Activated CD4-positive, alpha-beta T cell treated with anti-CD3 and anti-CD28 coated beads for 1 hour (primary cell): ENCODE data around the gene PCDHA10.
"Not testable (repeated sequence)": the region's sequence is repeated elsewhere in the genome, so short reads cannot be mapped to it uniquely, and the experiment has no call there.

Experiments used
- DNase-seq: peaks from one replicate; pipeline ENCODE4 v3.0.0-alpha.2; 2020

Gene PCDHA10, protein sequence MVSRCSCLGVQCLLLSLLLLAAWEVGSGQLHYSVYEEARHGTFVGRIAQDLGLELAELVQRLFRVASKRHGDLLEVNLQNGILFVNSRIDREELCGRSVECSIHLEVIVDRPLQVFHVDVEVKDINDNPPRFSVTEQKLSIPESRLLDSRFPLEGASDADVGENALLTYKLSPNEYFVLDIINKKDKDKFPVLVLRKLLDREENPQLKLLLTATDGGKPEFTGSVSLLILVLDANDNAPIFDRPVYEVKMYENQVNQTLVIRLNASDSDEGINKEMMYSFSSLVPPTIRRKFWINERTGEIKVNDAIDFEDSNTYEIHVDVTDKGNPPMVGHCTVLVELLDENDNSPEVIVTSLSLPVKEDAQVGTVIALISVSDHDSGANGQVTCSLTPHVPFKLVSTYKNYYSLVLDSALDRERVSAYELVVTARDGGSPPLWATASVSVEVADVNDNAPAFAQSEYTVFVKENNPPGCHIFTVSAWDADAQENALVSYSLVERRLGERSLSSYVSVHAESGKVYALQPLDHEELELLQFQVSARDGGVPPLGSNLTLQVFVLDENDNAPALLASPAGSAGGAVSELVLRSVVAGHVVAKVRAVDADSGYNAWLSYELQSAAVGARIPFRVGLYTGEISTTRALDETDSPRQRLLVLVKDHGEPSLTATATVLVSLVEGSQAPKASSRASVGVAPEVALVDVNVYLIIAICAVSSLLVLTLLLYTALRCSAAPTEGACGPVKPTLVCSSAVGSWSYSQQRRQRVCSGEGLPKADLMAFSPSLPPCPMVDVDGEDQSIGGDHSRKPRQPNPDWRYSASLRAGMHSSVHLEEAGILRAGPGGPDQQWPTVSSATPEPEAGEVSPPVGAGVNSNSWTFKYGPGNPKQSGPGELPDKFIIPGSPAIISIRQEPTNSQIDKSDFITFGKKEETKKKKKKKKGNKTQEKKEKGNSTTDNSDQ

DNA sequence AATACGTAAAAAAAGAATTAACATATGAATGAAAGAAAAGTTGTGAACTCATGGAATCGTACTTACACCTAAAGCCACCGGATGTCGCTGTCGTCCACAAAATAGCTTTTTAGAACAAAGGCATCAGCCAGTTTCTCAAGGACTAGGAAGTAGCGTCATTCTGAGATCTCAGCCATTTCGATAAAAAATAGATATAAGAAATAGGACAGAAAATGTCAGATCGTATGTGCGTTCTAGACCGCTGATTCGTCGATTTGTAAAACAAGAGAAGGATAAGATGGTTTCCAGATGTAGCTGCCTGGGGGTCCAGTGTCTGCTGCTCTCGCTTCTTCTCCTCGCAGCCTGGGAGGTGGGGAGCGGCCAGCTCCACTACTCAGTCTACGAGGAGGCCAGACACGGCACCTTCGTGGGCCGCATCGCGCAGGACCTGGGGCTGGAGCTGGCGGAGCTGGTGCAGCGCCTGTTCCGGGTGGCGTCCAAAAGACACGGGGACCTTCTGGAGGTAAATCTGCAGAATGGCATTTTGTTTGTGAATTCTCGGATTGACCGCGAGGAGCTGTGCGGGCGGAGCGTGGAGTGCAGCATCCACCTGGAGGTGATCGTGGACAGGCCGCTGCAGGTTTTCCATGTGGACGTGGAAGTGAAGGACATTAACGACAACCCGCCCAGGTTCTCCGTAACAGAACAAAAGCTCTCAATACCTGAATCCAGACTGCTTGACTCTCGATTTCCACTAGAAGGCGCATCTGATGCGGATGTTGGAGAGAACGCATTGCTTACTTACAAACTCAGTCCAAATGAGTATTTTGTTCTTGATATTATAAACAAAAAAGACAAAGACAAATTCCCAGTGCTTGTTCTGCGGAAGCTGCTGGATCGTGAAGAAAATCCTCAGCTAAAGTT lies at the start of gene PCDHA10:
TSS of gene PCDHA10 (plus strand) at position 126 of the 903 bp plus-strand sequence. CDS start at position 278, 152 bp downstream.
- DNase-seq = no peak

DNA sequence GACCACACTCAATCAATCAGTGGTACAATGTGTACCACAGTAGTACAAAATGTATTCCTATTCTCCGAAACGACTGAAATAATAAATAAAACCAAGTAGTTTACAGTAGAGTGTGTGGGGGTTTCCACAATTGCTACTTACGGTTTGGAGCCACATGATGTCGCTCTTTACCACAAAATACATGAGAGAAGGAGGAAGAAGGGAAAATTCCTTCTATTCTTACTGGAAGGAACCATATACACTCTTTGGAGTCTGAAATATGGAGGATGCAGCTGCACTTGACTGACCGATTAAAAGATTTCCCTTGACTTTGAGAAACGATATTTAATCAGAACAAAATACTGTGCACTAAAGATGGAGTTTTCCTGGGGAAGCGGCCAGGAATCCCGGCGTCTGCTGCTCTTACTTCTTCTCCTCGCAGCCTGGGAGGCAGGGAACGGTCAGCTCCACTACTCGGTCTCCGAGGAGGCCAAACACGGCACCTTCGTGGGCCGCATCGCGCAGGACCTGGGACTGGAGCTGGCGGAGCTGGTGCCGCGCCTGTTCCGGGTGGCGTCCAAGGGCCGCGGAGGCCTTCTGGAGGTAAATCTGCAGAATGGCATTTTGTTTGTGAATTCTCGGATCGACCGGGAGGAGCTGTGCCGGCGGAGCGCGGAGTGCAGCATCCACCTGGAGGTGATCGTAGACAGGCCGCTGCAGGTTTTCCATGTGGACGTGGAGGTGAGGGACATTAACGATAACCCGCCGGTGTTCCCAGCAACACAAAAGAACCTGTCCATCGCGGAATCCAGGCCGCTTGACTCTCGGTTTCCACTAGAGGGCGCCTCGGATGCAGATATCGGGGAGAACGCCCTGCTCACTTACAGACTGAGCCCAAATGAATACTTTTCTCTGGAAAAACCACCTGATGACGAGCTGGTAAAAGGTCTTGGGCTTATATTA lies 48.6 kb upstream of the PCDHA10 start, which contains the start of gene PCDHA4:
TSS of gene PCDHA4 (plus strand) at position 235 of the 942 bp plus-strand sequence.
- DNase-seq = no peak

DNA sequence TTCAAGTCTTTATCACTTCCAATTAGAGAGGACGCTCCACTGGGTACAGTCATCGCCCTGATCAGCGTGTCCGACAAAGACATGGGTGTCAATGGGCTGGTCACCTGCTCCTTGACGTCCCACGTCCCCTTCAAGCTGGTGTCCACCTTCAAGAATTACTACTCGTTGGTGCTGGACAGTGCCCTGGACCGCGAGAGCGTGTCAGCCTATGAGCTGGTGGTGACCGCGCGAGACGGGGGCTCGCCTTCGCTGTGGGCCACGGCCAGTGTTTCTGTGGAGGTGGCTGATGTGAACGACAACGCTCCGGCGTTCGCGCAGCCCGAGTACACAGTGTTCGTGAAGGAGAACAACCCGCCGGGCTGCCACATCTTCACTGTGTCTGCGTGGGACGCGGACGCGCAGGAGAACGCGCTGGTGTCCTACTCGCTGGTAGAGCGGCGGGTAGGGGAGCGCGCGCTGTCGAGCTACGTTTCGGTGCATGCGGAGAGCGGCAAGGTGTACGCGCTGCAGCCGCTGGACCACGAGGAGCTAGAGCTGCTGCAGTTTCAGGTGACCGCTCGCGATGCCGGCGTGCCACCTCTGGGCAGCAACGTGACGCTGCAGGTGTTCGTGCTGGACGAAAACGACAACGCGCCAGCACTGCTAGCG lies 47.3 kb upstream of the PCDHA10 start:
- DNase-seq = not testable (repeated sequence)

DNA sequence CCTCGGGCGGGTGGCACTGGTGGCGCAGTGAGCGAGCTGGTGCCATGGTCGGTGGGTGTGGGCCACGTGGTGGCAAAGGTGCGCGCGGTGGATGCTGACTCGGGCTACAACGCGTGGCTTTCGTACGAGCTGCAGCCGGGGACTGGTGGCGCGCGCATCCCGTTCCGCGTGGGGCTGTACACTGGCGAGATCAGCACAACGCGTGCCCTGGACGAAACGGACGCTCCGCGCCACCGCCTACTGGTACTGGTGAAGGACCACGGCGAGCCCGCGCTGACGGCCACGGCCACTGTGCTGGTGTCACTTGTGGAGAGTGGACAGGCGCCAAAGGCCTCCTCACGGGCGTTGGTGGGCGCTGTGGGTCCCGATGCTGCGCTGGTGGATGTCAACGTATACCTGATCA lies 46.8 kb upstream of the PCDHA10 start:
- no peak for DNase-seq

DNA sequence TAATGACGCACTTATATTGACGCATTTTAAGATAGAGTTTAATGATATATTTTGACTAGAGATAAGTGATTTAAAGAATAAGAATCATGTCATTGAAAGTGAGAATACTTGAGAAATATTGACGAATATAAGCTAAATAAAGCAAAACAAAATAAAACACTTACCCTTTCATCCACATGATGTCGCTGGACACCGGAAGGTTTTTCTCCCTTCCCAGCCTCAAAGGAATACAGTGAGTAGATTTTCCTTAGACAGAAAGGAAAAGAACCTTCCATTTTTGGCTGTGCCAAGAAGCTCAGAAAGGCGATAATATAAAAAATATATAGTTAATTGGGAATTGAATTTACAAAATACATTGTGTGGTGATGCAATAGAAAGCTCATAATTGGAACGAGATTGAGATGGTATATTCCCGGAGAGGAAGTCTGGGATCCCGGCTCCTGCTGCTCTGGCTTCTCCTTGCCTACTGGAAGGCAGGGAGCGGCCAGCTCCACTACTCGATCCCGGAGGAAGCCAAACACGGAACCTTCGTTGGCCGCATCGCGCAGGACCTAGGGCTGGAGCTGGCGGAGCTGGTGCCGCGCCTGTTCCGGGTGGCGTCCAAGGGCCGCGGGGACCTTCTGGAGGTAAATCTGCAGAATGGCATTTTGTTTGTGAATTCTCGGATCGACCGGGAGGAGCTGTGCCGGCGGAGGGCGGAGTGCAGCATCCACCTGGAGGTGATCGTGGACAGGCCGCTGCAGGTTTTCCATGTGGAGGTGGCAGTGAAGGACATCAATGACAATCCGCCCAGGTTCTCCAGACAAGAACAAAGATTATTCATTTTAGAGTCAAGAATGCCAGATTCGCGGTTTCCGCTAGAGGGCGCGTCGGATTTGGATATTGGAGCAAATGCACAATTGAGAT lies 34.1 kb upstream of the PCDHA10 start, which contains the start of gene PCDHA5:
TSS of gene PCDHA5 (plus strand) at position 239 of the 906 bp plus-strand sequence.
- no peak for DNase-seq

DNA sequence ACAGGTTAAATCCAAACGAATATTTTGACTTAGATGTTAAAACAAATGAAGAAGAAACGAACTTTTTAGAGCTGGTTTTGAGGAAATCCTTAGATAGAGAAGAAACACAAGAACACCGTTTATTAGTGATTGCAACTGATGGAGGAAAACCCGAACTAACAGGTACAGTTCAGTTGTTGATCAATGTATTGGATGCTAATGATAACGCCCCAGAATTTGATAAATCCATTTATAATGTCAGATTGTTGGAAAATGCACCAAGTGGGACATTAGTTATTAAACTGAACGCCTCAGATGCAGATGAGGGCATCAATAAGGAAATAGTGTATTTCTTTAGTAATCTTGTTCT lies 33.4 kb upstream of the PCDHA10 start:
- DNase-seq = no peak

DNA sequence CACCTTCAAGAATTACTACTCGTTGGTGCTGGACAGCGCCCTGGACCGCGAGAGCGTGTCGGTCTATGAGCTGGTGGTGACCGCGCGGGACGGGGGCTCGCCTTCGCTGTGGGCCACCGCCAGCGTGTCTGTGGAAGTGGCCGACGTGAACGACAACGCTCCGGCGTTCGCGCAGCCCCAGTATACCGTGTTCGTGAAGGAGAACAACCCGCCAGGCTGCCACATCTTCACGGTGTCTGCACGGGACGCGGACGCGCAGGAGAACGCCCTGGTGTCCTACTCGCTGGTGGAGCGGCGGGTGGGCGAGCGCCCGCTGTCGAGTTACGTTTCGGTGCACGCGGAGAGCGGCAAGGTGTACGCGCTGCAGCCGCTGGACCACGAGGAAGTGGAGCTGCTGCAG lies 32.7 kb upstream of the PCDHA10 start:
- not testable (repeated sequence) for DNase-seq

DNA sequence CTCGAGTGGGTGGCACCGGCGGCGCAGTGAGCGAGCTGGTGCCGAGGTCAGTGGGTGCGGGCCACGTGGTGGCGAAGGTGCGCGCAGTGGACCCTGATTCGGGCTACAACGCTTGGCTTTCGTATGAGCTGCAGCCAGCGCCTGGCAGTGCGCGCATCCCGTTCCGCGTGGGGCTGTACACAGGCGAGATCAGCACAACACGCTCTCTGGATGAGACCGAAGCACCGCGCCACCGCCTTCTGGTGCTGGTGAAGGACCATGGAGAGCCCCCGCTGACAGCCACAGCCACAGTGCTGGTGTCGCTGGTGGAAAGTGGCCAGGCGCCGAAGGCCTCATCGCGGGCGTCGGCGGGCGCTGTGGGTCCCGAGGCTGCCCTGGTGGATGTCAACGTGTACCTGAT lies 32.2 kb upstream of the PCDHA10 start:
- no peak for DNase-seq

DNA sequence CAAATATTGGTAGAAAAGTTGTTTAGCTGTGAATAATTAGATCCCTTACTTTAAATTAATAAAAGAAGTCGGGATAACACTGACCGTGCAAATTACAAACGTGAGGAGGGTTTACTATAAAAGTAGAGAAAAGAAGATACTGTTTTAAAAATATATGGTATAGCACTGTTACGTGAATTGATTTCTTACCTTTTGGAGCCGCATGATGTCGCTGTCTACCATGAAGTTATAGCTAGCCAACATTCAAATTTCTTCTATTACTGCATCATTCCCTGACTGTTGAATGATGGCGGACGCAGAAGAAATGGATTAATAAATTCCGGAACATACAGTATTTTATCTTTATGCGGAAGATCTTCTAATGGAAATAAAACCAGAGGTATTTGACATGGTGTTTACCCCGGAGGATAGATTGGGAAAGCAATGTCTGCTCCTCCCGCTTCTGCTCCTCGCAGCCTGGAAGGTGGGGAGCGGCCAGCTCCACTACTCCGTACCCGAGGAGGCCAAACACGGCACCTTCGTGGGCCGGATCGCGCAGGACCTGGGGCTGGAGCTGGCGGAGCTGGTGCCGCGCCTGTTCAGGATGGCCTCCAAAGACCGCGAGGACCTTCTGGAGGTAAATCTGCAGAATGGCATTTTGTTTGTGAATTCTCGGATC lies 27.9 kb upstream of the PCDHA10 start, which contains the start of gene PCDHA6:
TSS of gene PCDHA6 (plus strand) at position 257 of the 658 bp plus-strand sequence. CDS start at position 389, 132 bp downstream.
- DNase-seq = no peak

DNA sequence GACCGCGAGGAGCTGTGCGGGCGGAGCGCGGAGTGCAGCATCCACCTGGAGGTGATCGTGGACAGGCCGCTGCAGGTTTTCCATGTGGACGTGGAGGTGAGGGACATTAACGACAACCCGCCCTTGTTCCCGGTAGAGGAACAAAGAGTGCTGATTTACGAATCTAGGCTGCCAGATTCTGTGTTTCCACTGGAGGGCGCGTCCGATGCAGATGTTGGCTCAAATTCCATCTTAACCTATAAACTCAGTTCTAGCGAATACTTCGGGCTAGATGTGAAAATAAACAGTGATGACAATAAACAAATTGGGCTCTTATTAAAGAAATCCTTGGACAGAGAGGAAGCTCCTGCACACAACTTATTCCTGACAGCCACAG lies 27.3 kb upstream of the PCDHA10 start:
- DNase-seq = no peak

DNA sequence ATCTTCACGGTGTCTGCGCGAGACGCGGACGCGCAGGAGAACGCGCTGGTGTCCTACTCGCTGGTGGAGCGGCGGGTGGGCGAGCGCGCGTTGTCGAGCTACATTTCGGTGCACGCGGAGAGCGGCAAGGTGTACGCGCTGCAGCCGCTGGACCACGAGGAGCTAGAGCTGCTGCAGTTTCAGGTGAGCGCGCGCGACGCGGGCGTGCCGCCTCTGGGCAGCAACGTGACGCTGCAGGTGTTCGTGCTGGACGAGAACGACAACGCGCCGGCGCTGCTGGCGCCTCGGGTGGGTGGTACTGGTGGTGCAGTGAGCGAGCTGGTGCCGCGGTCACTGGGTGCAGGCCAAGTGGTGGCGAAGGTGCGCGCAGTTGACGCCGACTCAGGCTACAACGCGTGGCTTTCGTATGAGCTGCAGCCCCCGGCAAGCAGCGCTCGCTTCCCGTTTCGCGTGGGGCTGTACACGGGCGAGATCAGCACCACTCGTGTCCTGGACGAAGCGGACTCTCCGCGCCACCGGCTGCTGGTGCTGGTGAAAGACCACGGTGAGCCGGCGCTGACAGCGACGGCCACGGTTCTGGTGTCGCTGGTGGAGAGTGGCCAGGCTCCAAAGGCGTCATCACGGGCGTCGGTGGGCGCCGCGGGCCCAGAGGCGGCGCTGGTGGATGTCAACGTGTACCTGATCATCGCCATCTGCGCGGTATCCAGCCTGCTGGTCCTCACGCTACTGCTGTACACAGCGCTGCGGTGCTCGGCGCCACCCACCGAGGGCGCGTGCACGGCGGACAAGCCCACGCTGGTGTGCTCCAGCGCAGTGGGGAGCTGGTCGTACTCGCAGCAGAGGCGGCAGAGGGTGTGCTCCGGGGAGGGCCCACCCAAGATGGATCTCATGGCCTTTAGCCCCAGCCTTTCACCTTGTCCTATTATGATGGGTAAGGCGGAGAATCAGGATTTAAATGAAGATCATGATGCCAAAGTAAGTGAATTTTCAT lies 25.9 kb upstream of the PCDHA10 start:
- DNase-seq = not testable (repeated sequence)

DNA sequence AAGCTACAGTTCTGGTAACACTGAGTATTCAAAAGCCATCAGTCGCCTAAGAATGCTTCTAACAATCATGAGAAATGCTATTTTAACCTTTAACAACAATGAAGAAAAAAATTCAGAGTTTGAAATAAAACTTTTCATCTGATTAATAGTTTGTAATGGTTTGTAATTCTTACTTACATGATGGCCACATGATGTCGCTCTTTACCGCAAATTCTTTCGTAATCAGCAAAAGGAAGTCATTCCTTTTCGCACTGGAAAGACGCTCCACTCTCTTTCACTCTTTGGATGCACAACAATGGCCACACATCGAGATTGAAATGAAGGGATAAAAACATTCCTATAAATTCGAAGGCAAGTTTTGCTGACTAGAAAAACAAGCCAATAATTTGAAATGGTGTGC lies 21.7 kb upstream of the PCDHA10 start, which contains the start of gene PCDHA7:
TSS of gene PCDHA7 (plus strand) at position 277 of the 400 bp plus-strand sequence. CDS start at position 392, 115 bp downstream.
- no peak for DNase-seq

DNA sequence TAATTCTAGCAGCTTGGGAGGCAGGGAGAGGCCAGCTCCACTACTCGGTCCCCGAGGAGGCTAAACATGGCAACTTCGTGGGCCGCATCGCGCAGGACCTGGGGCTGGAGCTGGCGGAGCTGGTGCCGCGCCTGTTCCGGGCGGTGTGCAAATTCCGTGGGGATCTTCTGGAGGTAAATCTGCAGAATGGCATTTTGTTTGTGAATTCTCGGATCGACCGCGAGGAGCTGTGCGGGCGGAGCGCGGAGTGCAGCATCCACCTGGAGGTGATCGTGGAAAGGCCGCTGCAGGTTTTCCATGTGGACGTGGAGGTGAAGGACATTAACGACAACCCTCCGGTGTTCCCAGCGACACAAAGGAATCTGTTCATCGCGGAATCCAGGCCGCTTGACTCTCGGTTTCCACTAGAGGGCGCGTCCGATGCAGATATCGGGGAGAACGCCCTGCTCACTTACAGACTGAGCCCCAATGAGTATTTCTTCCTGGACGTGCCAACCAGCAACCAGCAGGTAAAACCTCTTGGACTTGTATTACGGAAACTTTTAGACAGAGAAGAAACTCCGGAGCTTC lies 21.2 kb upstream of the PCDHA10 start:
- DNase-seq = not testable (repeated sequence)

DNA sequence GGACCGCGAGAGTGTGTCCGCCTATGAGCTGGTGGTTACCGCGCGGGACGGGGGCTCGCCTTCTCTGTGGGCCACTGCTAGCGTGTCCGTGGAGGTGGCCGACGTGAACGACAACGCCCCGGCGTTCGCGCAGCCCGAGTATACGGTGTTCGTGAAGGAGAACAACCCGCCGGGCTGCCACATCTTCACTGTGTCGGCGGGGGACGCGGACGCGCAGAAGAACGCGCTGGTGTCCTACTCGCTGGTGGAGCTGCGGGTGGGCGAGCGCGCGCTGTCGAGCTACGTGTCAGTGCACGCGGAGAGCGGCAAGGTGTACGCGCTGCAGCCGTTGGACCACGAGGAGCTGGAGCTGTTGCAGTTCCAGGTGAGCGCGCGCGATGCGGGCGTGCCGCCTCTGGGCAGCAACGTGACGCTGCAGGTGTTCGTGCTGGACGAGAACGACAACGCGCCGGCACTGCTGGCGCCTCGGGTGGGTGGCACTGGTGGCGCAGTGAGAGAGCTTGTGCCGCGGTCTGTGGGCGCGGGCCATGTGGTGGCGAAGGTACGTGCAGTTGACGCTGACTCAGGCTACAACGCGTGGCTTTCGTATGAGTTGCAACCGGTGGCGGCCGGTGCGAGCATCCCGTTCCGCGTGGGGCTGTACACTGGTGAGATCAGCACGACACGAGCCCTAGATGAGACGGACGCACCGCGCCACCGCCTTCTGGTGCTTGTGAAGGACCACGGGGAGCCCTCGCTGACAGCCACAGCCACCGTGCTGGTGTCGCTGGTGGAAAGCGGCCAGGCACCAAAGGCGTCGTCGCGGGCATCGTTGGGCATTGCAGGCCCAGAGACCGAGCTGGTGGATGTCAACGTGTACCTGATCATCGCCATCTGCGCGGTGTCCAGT lies 19.8 kb upstream of the PCDHA10 start:
- no peak for DNase-seq

DNA sequence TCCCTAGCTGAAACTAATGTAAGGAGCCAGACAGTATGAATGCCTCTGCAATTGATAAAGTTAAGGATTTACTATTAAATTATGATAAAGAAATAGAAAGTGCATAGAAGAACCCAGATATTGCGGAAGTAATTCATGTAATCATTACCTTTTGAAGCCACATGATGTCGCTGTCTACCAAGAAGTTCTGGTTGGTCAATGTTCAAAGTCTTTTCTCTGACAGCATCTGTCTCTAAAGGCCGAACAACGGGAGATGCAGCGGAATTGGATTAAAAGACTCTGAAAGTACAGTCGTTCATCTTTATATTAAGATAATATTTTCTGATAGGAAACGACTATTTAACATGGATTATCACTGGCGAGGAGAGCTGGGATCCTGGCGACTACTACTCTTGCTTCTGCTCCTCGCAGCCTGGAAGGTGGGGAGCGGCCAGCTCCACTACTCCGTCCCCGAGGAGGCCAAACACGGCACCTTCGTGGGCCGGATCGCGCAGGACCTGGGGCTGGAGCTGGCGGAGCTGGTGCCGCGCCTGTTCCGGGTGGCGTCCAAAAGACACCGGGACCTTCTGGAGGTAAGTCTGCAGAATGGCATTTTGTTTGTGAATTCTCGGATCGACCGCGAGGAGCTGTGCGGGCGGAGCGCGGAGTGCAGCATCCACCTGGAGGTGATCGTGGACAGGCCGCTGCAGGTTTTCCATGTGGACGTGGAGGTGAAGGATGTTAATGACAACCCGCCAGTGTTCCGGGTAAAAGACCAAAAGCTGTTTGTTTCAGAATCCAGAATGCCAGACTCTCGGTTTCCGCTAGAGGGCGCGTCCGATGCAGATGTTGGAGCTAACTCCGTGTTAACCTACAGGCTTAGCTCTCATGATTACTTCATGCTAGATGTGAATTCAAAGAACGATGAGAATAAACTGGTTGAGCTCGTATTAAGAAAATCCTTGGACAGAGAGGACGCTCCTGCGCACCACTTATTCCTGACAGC lies 14.4 kb upstream of the PCDHA10 start, which contains the start of gene PCDHA8:
TSS of gene PCDHA8 (plus strand) at position 210 of the 985 bp plus-strand sequence. CDS start at position 345, 135 bp downstream.
- no peak for DNase-seq
